Measurements from ENCODE around the gene SYK. TPM values are rescaled to one million over a fixed set of nuclear protein-coding genes. Genes with fewer than 3 reads are reported as not detected.

SYK gene
- total and polyA plus RNA-seq, 2 donors (not counting 1 experiment from before 2014, with no cell fraction given) = 60.3 to 242 TPM

DNA sequence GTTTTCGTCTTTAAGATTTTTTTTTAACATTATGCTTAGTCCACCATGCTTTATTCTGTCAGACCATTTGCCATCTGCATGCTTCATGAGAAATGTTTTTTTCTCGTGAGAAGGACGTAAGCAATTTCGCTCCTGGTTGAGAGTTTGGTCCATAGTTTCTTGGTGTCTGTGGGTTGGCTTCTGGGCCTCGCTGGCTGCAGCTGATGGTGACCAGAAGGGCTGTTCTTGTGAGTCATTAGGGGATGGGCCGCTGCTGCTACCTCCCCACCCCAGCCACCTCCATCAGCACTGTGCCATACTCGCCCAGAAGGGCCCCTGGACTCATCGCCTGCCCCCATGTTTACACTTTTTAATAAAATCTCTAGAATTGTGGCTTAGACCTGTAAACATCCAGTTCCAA, 11.4 kb downstream of the SYK start:
- Histone ChIP-seq H3K9ac (ENCODE audit: low read length) (no peak overlapping the region), H3K79me2 (ENCODE audit: control insufficient read depth, insufficient read depth, low read length) (peaks cover 97% of the 10 kb centered on the region), H3K4me3 (ENCODE audit: control extremely low read depth in 1 of 5, extremely low read depth in 1 of 5, insufficient read depth in 1 of 5, low read depth in 2 of 5, low read length in 4 of 5) (no peak overlapping the region), H3K36me3 (replicated peaks in 1 of 2; ENCODE audit: control extremely low read depth in 1 of 2, control insufficient read depth in 1 of 2, extremely low read depth in 1 of 2, insufficient read depth in 2 of 2, low read length in 1 of 2) (peaks cover under 1 to 41% of the 10 kb centered on the region in 2 experiments), H3K27me3 (replicated peaks in 1 of 4; ENCODE audit: control extremely low read depth in 1 of 4, control insufficient read depth in 3 of 4, insufficient read depth in 4 of 4, low read length in 3 of 4) (no peaks in the 10 kb centered on the region), H4K20me1 (ENCODE audit: control insufficient read depth, insufficient read depth, low read length, poor library complexity, severe bottlenecking) (peaks cover 44% of the 10 kb centered on the region), H3K27ac (ENCODE audit: low read length in 2 of 2) (peak overlapping the region; percentile 15 to 86), H3K4me2 (replicated peaks; ENCODE audit: low read depth, low read length, poor library complexity, severe bottlenecking) (peak overlapping the region; percentile 66), H3K4me1 (ENCODE audit: control insufficient read depth in 2 of 2, insufficient read depth in 2 of 2, low read length in 2 of 2) (peaks cover 80 to 82% of the 10 kb centered on the region in 2 donors), H2AFZ (ENCODE audit: insufficient read depth, low read depth, low read length, poor library complexity, severe bottlenecking) (no peak overlapping the region), H3K9me3 (ENCODE audit: control extremely low read depth in 1 of 3, control insufficient read depth in 2 of 3, insufficient read depth in 1 of 3, low read length in 2 of 3) (no peaks in the 10 kb centered on the region)
- intact Hi-C loops (cut with micrococcal nuclease) = no loop called here
- peaks cover 91% of the 10 kb centered on the region for H3K4me1 Mint-ChIP-seq
- WGBS (ENCODE audit: insufficient coverage) = no CpG with 5 or more reads among the region's 8 CpGs
- POLR2A ChIA-PET = interaction anchor here (1.9 kb wide), 1 partner anchor 9 kb away, joined by 6 read pairs; no protein-coding TSS in a partner anchor
- no peaks in the 10 kb centered on the region for H3K9me3 Mint-ChIP-seq (ENCODE audit: insufficient read depth)
- H3K27me3 Mint-ChIP-seq = no peaks in the 10 kb centered on the region
- TF ChIP-seq, protein P1, sequence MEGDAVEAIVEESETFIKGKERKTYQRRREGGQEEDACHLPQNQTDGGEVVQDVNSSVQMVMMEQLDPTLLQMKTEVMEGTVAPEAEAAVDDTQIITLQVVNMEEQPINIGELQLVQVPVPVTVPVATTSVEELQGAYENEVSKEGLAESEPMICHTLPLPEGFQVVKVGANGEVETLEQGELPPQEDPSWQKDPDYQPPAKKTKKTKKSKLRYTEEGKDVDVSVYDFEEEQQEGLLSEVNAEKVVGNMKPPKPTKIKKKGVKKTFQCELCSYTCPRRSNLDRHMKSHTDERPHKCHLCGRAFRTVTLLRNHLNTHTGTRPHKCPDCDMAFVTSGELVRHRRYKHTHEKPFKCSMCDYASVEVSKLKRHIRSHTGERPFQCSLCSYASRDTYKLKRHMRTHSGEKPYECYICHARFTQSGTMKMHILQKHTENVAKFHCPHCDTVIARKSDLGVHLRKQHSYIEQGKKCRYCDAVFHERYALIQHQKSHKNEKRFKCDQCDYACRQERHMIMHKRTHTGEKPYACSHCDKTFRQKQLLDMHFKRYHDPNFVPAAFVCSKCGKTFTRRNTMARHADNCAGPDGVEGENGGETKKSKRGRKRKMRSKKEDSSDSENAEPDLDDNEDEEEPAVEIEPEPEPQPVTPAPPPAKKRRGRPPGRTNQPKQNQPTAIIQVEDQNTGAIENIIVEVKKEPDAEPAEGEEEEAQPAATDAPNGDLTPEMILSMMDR (IDR thresholded peaks at IDR 0.05) = no peak
- no peak for TF ChIP-seq EZH2 (IDR thresholded peaks at IDR 0.05; ENCODE audit: borderline replicate concordance, insufficient read depth, low read depth, low read length, poor library complexity, severe bottlenecking)
- peak overlapping the region; percentile 23 for H3K4me3 Mint-ChIP-seq
- H3K27ac Mint-ChIP-seq = peak overlapping the region; percentile 83
- CTCF ChIA-PET = interaction anchor here (1.0 to 1.7 kb wide), 3 partner anchors 9 to 38 kb away, joined by 3 to 4 read pairs (median 4); no protein-coding TSS in a partner anchor
- DNase-seq = no peak
- no peak for ATAC-seq (ENCODE audit: low read depth)

DNA sequence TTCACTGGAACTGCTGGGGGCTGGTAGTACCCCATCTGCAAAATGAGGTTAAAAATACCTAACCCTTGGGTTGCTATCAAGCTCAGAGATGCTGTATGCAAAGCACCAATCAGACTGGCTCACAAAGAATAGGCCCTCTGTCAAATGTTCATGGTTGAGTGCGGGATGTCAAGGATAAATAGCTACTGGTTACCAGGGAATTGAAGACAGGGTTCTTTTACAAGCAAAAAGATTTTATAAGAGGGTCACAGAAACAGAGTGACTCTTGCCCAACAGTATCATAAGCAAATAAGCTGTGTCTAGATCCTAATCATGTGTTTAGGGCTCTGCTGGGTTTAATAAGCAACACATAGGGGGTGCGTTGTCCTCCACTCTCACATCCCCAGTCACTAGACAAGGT, 11.9 kb downstream of the SYK start:
- CTCF ChIA-PET = interaction anchor here (0.7 to 1.7 kb wide), 5 partner anchors 9 to 38 kb away, joined by 3 to 4 read pairs (median 3); no protein-coding TSS in a partner anchor
- intact Hi-C loops (cut with micrococcal nuclease) = no loop called here
- 89% methylated on average over 1 of the region's 2 CpGs for WGBS (ENCODE audit: insufficient coverage)

More for the DNA sequence above, 11.9 kb downstream of the SYK start:
- no peaks in the 10 kb centered on the region for H3K27me3 Mint-ChIP-seq
- Histone ChIP-seq H3K9ac (ENCODE audit: low read length) (no peak overlapping the region), H3K4me1 (ENCODE audit: control insufficient read depth in 2 of 2, insufficient read depth in 2 of 2, low read length in 2 of 2) (peaks cover 79 to 81% of the 10 kb centered on the region in 2 donors), H3K4me2 (replicated peaks; ENCODE audit: low read depth, low read length, poor library complexity, severe bottlenecking) (peak overlapping the region; percentile 66), H4K20me1 (ENCODE audit: control insufficient read depth, insufficient read depth, low read length, poor library complexity, severe bottlenecking) (peaks cover 44% of the 10 kb centered on the region), H2AFZ (ENCODE audit: insufficient read depth, low read depth, low read length, poor library complexity, severe bottlenecking) (no peak overlapping the region), H3K27ac (ENCODE audit: low read length in 2 of 2) (peak overlapping the region; percentile 15 to 86), H3K79me2 (ENCODE audit: control insufficient read depth, insufficient read depth, low read length) (peaks cover 97% of the 10 kb centered on the region), H3K4me3 (ENCODE audit: control extremely low read depth in 1 of 5, extremely low read depth in 1 of 5, insufficient read depth in 1 of 5, low read depth in 2 of 5, low read length in 4 of 5) (no peak overlapping the region), H3K27me3 (replicated peaks in 1 of 4; ENCODE audit: control extremely low read depth in 1 of 4, control insufficient read depth in 3 of 4, insufficient read depth in 4 of 4, low read length in 3 of 4) (no peaks in the 10 kb centered on the region), H3K36me3 (replicated peaks in 1 of 2; ENCODE audit: control extremely low read depth in 1 of 2, control insufficient read depth in 1 of 2, extremely low read depth in 1 of 2, insufficient read depth in 2 of 2, low read length in 1 of 2) (peaks cover 0 to 46% of the 10 kb centered on the region in 2 experiments), H3K9me3 (ENCODE audit: control extremely low read depth in 1 of 3, control insufficient read depth in 2 of 3, insufficient read depth in 1 of 3, low read length in 2 of 3) (no peaks in the 10 kb centered on the region)
- DNase-seq = no peak
- no peak for ATAC-seq (ENCODE audit: low read depth)
- POLR2A ChIA-PET = interaction anchor here (0.9 to 1.9 kb wide), 3 partner anchors 10 to 12 kb away, joined by 4 to 6 read pairs (median 6); partner anchors contain the start of gene SYK
- TF ChIP-seq EZH2 (IDR thresholded peaks at IDR 0.05; ENCODE audit: borderline replicate concordance, insufficient read depth, low read depth, low read length, poor library complexity, severe bottlenecking) = no peak
- TF ChIP-seq, protein P1 (IDR thresholded peaks at IDR 0.05) = no peak
- no peaks in the 10 kb centered on the region for H3K9me3 Mint-ChIP-seq (ENCODE audit: insufficient read depth)
- H3K4me1 Mint-ChIP-seq = peaks cover 91% of the 10 kb centered on the region
- peak overlapping the region; percentile 23 for H3K4me3 Mint-ChIP-seq
- H3K27ac Mint-ChIP-seq = peak overlapping the region; percentile 83

Measured in B cell (primary cell).